Peyer's patch (tissue), 4 donors: Measurements from ENCODE around the gene ANKRD11.
"Not testable (repeated sequence)": the region's sequence is repeated elsewhere in the genome, so short reads cannot be mapped to it uniquely, and the experiment has no call there.

ENCODE experiments used
- POLR2A ChIP-seq, 2 donors: fragments of 450-650 bp; IDR thresholded peaks; one replicate each; pipeline ENCODE4 v1.5.1; 2017; ENCODE audit warnings: antibody characterized with exemption in 2 of 2, mild to moderate bottlenecking in 2 of 2, moderate library complexity in 2 of 2
- TF ChIP-seq, protein P1 (sequence below), 6 experiments: fragments of 450-650 bp in 4 of 6; fragments of 200-600 bp in 2 of 6; sonication (generic) in 1 of 6; IDR thresholded peaks; one replicate each; pipeline ENCODE4 v1.5.1; 2017 to 2019; ENCODE audit warnings: antibody characterized with exemption in 6 of 6, mild to moderate bottlenecking in 3 of 6, moderate library complexity in 1 of 6

DNA sequence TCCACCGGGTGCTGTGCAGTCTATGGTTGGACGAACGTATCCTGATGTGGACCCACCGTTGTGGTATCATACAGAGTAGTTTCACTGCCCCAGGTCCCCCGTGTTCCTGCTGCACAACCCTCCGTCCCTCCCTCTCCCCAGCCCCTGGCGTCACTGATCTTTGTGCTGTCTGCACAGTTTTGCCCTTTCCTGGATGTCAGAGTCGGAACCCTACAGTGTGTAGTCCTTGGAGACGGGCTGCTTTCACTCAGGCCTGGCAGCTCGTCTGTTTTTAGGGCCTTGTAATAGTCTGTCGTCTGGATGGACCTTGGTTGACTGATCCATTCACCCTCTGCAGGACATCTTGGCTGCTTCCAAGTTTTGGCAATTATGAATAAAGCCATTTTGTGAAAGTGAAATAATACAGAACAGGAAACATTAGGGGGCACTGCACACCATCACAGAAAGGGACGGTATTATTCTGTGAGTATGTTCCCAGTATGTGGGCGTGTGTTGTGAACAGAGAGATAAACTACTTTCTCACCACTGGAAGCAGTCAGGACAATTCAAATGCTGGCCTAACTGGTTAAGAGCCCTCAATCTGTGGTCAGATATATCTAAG, 156.9 kb downstream of the ANKRD11 start:
- TF ChIP-seq, protein P1, sequence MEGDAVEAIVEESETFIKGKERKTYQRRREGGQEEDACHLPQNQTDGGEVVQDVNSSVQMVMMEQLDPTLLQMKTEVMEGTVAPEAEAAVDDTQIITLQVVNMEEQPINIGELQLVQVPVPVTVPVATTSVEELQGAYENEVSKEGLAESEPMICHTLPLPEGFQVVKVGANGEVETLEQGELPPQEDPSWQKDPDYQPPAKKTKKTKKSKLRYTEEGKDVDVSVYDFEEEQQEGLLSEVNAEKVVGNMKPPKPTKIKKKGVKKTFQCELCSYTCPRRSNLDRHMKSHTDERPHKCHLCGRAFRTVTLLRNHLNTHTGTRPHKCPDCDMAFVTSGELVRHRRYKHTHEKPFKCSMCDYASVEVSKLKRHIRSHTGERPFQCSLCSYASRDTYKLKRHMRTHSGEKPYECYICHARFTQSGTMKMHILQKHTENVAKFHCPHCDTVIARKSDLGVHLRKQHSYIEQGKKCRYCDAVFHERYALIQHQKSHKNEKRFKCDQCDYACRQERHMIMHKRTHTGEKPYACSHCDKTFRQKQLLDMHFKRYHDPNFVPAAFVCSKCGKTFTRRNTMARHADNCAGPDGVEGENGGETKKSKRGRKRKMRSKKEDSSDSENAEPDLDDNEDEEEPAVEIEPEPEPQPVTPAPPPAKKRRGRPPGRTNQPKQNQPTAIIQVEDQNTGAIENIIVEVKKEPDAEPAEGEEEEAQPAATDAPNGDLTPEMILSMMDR (IDR thresholded peaks at IDR 0.05): peak; percentile 30 to 85 (median 62)
- not testable (repeated sequence) for TF ChIP-seq POLR2A (IDR thresholded peaks at IDR 0.05)
